DOHH2 (cell line): Measurements from ENCODE around the gene XRCC6.

ENCODE experiments used
- CTCF ChIP-seq: fragments of 200-600 bp; sonication (generic); IDR thresholded peaks from one replicate; pipeline ENCODE4 v1.5.1; 2014; ENCODE audit warnings: antibody characterized with exemption, mild to moderate bottlenecking, low read depth, low read length; ENCODE audit not compliant: poor library complexity, severe bottlenecking
- EZH2phosphoT487 ChIP-seq: fragments of 200-600 bp; sonication (generic); IDR thresholded peaks from 2 replicates; pipeline ENCODE4 v1.6.1; 2017; ENCODE audit warnings: borderline replicate concordance, mild to moderate bottlenecking, antibody characterized with exemption, low read length, moderate library complexity, mixed read lengths

GRCh38 chr22:41674846-41675340 is 53.8 kb downstream of the XRCC6 start:
- TF ChIP-seq CTCF (no peak), EZH2phosphoT487 (no peak)
